ENCODE measurements around the gene CFAP53.
"Not testable (repeated sequence)": the region's sequence is repeated elsewhere in the genome, so short reads cannot be mapped to it uniquely, and the experiment has no call there.

The CFAP53 gene

GRCh38 chr18:50266248-50266704 lies at the start of gene CFAP53:
CFAP53 (minus strand) TSS chr18:50266495; CDS start chr18:50266404, 91 bp downstream.
- DNase-seq (ENCODE audit: low spot score), result peak; percentile 97

GRCh38 chr18:50315100-50315871 lies 49.0 kb upstream of the CFAP53 start:
- no peak for DNase-seq (ENCODE audit: low spot score)

GRCh38 chr18:50313873-50314460 lies 47.7 kb upstream of the CFAP53 start:
- DNase-seq (ENCODE audit: low spot score), result no peak

- no peak for DNase-seq (ENCODE audit: low spot score)
These were observed 46.8 kb upstream of the CFAP53 start for GRCh38 chr18:50313031-50313607.

- DNase-seq (ENCODE audit: low spot score), result no peak
These were observed 46.2 kb upstream of the CFAP53 start for GRCh38 chr18:50312296-50313030.

- DNase-seq (ENCODE audit: low spot score), result no peak
These were observed 45.4 kb upstream of the CFAP53 start for GRCh38 chr18:50311650-50312049.

GRCh38 chr18:50310080-50310479 lies 43.8 kb upstream of the CFAP53 start:
- no peak for DNase-seq (ENCODE audit: low spot score)

GRCh38 chr18:50308851-50309250 lies 42.6 kb upstream of the CFAP53 start:
- DNase-seq (ENCODE audit: low spot score), result not testable (repeated sequence)

GRCh38 chr18:50307738-50308470 lies 41.6 kb upstream of the CFAP53 start:
- peak; percentile 96 for DNase-seq (ENCODE audit: low spot score)

GRCh38 chr18:50307400-50307737 lies 41.1 kb upstream of the CFAP53 start:
- no peak for DNase-seq (ENCODE audit: low spot score)

GRCh38 chr18:50306944-50307343 lies 40.6 kb upstream of the CFAP53 start:
- DNase-seq (ENCODE audit: low spot score), result peak; percentile 25

GRCh38 chr18:50301074-50301473 lies 34.8 kb upstream of the CFAP53 start:
- no peak for DNase-seq (ENCODE audit: low spot score)

GRCh38 chr18:50299626-50300388 lies 33.5 kb upstream of the CFAP53 start:
- no peak for DNase-seq (ENCODE audit: low spot score)

GRCh38 chr18:50298443-50299284 lies 32.4 kb upstream of the CFAP53 start:
- DNase-seq (ENCODE audit: low spot score), result no peak

- DNase-seq (ENCODE audit: low spot score), result peak; percentile 85
These were observed 31.5 kb upstream of the CFAP53 start for GRCh38 chr18:50297621-50298442.

- DNase-seq (ENCODE audit: low spot score), result no peak
These were observed 26.7 kb upstream of the CFAP53 start for GRCh38 chr18:50293039-50293438.

- no peak for DNase-seq (ENCODE audit: low spot score)
These were observed 22.8 kb upstream of the CFAP53 start for GRCh38 chr18:50289108-50289443.

GRCh38 chr18:50288348-50289107 lies 22.2 kb upstream of the CFAP53 start:
- DNase-seq (ENCODE audit: low spot score), result not testable (repeated sequence)

Measured in AG08396 (cell line).